GM12878 (cell line): ENCODE results near the gene XIRP1. TPM values are rescaled to one million over a fixed set of nuclear protein-coding genes. Genes with fewer than 3 reads are reported as not detected.

ENCODE experiments used
- ATAC-seq: fragments of 200-7000 bp; cut with Tn5 transposase; 3 replicates; pipeline ENCODE4 v1.9.1; 2020; ENCODE audit warnings: mild to moderate bottlenecking, moderate library complexity
- BruUV-seq: library from RNA; stranded (reverse); fragments of 400-500 nt; replicated peaks from 2 replicates; lab custom pipeline; 2021; lab: Mats Ljungman, UMichigan
- CTCF ChIA-PET: fragments of 300-600 bp; sonication (Branson Sonifier 250); formaldehyde crosslinking; extraction: SDS; loops from one replicate; lab custom pipeline; 2021; ENCODE audit warnings: inconsistent platforms; lab: Yijun Ruan, JAX
- POLR2A ChIA-PET: fragments of 350-600 bp; formaldehyde crosslinking; extraction: SDS; loops from one replicate; lab custom pipeline; 2021; ENCODE audit warnings: inconsistent platforms; lab: Charles Lee
- RAD21 ChIA-PET: fragments of 300-600 bp; sonication (Branson Sonifier 250); formaldehyde crosslinking; loops from one replicate; lab custom pipeline; 2023; ENCODE audit warnings: antibody characterized with exemption; ENCODE audit not compliant: unreplicated experiment; lab: Charles Lee
- SMC1A ChIA-PET: fragments of 300-600 bp; sonication (Branson Sonifier 250); formaldehyde crosslinking; loops from one replicate; lab custom pipeline; 2023; ENCODE audit not compliant: unreplicated experiment, uncharacterized antibody; lab: Charles Lee
- DNase-seq: peaks from one replicate; pipeline ENCODE4 v3.0.0-alpha.2; 2011; ENCODE audit warnings: low read depth, low spot score
- FAIRE-seq: peaks from 3 replicates; lab custom pipeline; 2011; peaks lifted over from hg19 to GRCh38; lab: Jason Lieb, UNC
- H2AFZ ChIP-seq: 2 replicates; pipeline ENCODE4 v1.6.0; 2011; ENCODE audit warnings: low read depth, low read length, control low read depth; ENCODE audit not compliant: control insufficient read depth
- H3K27ac ChIP-seq: 2 replicates; pipeline ENCODE4 v1.5.1; 2011; ENCODE audit warnings: control low read depth; ENCODE audit not compliant: control insufficient read depth, insufficient read depth
- H3K27me3 ChIP-seq, 2 experiments: replicated peaks in 1 of 2; 2 replicates each; pipeline versions ENCODE4 v1.6.0 to v1.6.1; 2011; ENCODE audit warnings: low read length in 1 of 2; ENCODE audit not compliant: control insufficient read depth in 2 of 2, insufficient read depth in 2 of 2
- H3K36me3 ChIP-seq, 2 experiments: 2 replicates each; pipeline ENCODE4 v1.5.1; 2011; ENCODE audit warnings: low read length in 1 of 2; ENCODE audit not compliant: control insufficient read depth in 2 of 2, insufficient read depth in 2 of 2
- H3K4me1 ChIP-seq: 2 replicates; pipeline ENCODE4 v1.6.1; 2011; ENCODE audit warnings: mild to moderate bottlenecking, low read length, moderate library complexity, mixed read lengths; ENCODE audit not compliant: control insufficient read depth, insufficient read depth
- H3K4me2 ChIP-seq: 2 replicates; pipeline ENCODE4 v1.6.0; 2011; ENCODE audit warnings: control low read depth; ENCODE audit not compliant: control insufficient read depth, insufficient read depth
- H3K4me3 ChIP-seq: fragments of 200-600 bp; sonication (generic); 2 replicates; pipeline ENCODE4 v1.5.1; 2016
- H3K79me2 ChIP-seq: 2 replicates; pipeline ENCODE4 v1.6.0; 2011; ENCODE audit warnings: low read length; ENCODE audit not compliant: control insufficient read depth, insufficient read depth
- H3K9ac ChIP-seq: 2 replicates; pipeline ENCODE4 v1.8.0; 2011; ENCODE audit warnings: low read length, control low read depth, mixed read lengths; ENCODE audit not compliant: control insufficient read depth, insufficient read depth
- H3K9me3 ChIP-seq: replicated peaks from 3 replicates; pipeline ENCODE4 v1.5.1; 2011; ENCODE audit warnings: mild to moderate bottlenecking, low read length; ENCODE audit not compliant: control insufficient read depth, insufficient read depth
- H4K20me1 ChIP-seq: 2 replicates; pipeline ENCODE4 v1.6.0; 2011; ENCODE audit not compliant: control insufficient read depth, insufficient read depth
- USF1 ChIP-seq: IDR thresholded peaks from 2 replicates; pipeline ENCODE4 v1.6.1; 2011; ENCODE audit warnings: borderline replicate concordance, low read depth, mild to moderate bottlenecking, moderate library complexity, mixed read lengths, low read length; ENCODE audit not compliant: insufficient read depth; ENCODE audit errors: extremely low read length
- WRNIP1 ChIP-seq: IDR thresholded peaks from 2 replicates; pipeline ENCODE4 v1.6.1; 2011; ENCODE audit warnings: low read depth, low read length, improper control_type of control experiment, borderline replicate concordance
- WGBS: methylation state at CpG from one replicate; pipeline ENCODE4 v1.1.6; 2016; ENCODE audit warnings: low lambda C conversion rate; ENCODE audit not compliant: insufficient replicate concordance, insufficient coverage; ENCODE audit errors: missing lambda C conversion rate; 5-methylcytosine and 5-hydroxymethylcytosine counted together
- in situ Hi-C: fragments of 300-500 bp; cut with MboI; formaldehyde crosslinking; loops from 9 replicates; pipeline ENCODE4 v1.14.3; 2018; ENCODE audit warnings: mixed read lengths
- intact Hi-C: fragments of 100-400 bp; cut with micrococcal nuclease; formaldehyde crosslinking; loops from one replicate; pipeline ENCODE4 v1.14.2; 2022; ENCODE audit not compliant: unreplicated experiment
- polyA plus RNA-seq, 11 experiments: library from polyadenylated mRNA; depleted of rRNA in 4 of 11; unstranded in 6 of 11; stranded (reverse) in 5 of 11; fragments of >200 nt; fragmentation: Nextera tagmentation in 4 of 11; fragmentation: Illumina TruSeq in 1 of 11; extraction: Ambion mirVana in 4 of 11; extraction: Trizol in 1 of 11; gene quantifications; 1 replicate in 1 of 11; 2 replicates in 10 of 11; pipeline versions ENCODE4 v1.2.1 to v1.2.3, GENCODE V29; 2011 to 2016; ENCODE audit warnings: inconsistent platforms in 2 of 11, missing spikeins in 2 of 11, low read depth in 1 of 11
- total RNA-seq, 4 experiments: library from RNA; depleted of rRNA in 3 of 4; stranded (reverse); fragments of >200 nt in 3 of 4; fragmentation: Illumina TruSeq in 1 of 4; extraction: Trizol in 1 of 4; gene quantifications; 2 replicates each; pipeline versions ENCODE4 v1.2.1 to v1.2.3, GENCODE V29; 2013 to 2021
- TF ChIP-seq, protein P1 (sequence below), 3 experiments: IDR thresholded peaks in 2 of 3; conservative IDR thresholded peaks in 1 of 3; 2 replicates each; pipeline ENCODE4 v1.5.1; 2011; ENCODE audit warnings: low read depth in 3 of 3, low read length in 3 of 3, mild to moderate bottlenecking in 3 of 3, control low read depth in 2 of 3, moderate library complexity in 2 of 3, inconsistent platforms in 1 of 3, mixed read lengths in 1 of 3; ENCODE audit not compliant: control insufficient read depth in 2 of 3, insufficient read depth in 1 of 3; ENCODE audit errors: extremely low read depth in 1 of 3
- TF ChIP-seq, protein P2 (sequence below): fragments of 450-650 bp; IDR thresholded peaks from 2 replicates; pipeline ENCODE4 v1.6.1; 2017; ENCODE audit warnings: low read depth, mild to moderate bottlenecking, moderate library complexity

The XIRP1 gene
- total and polyA plus RNA-seq, 10 of the 15 experiments (the other 5 are each of a cell fraction or from before 2014, with no cell fraction given), result 0.03 to 0.38 (median 0.08) TPM; not detected in 1

GRCh38 chr3:39150148-39150802, 42.1 kb downstream of the XIRP1 start:
- Histone ChIP-seq H3K36me3 (no peaks in the 10 kb centered on the region; a peak in 3 of 4 replicates), H3K4me1 (peaks cover 45% of the 10 kb centered on the region), H3K9me3 (no peaks in the 10 kb centered on the region)
- ATAC-seq (no peak), DNase-seq (no peak)
- in situ Hi-C loops, result no loop called here
- no TSS peak for BruUV-seq
- SMC1A ChIA-PET, result interaction anchor here (0.8 to 4.9 kb wide), 16 partner anchors 9 to 150 kb away, joined by 3 to 20 read pairs (median 4); partner anchors contain the start of genes GORASP1 and TTC21A
- TF ChIP-seq, protein P1, sequence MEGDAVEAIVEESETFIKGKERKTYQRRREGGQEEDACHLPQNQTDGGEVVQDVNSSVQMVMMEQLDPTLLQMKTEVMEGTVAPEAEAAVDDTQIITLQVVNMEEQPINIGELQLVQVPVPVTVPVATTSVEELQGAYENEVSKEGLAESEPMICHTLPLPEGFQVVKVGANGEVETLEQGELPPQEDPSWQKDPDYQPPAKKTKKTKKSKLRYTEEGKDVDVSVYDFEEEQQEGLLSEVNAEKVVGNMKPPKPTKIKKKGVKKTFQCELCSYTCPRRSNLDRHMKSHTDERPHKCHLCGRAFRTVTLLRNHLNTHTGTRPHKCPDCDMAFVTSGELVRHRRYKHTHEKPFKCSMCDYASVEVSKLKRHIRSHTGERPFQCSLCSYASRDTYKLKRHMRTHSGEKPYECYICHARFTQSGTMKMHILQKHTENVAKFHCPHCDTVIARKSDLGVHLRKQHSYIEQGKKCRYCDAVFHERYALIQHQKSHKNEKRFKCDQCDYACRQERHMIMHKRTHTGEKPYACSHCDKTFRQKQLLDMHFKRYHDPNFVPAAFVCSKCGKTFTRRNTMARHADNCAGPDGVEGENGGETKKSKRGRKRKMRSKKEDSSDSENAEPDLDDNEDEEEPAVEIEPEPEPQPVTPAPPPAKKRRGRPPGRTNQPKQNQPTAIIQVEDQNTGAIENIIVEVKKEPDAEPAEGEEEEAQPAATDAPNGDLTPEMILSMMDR (IDR thresholded peaks at IDR 0.05 in 2 of 3, conservative IDR thresholded peaks at IDR 0.05 in 1 of 3; ENCODE audit: control insufficient read depth in 2 of 3, extremely low read depth in 1 of 3, insufficient read depth in 1 of 3, low read depth in 3 of 3, low read length in 3 of 3), result peak in 1 of 3 experiments; percentile 16; a peak in 1 of 6 replicates
- TF ChIP-seq USF1 (no peak), WRNIP1 (peak; percentile 6; the same call in 1 of the 2 replicates)
- TF ChIP-seq, protein P2, sequence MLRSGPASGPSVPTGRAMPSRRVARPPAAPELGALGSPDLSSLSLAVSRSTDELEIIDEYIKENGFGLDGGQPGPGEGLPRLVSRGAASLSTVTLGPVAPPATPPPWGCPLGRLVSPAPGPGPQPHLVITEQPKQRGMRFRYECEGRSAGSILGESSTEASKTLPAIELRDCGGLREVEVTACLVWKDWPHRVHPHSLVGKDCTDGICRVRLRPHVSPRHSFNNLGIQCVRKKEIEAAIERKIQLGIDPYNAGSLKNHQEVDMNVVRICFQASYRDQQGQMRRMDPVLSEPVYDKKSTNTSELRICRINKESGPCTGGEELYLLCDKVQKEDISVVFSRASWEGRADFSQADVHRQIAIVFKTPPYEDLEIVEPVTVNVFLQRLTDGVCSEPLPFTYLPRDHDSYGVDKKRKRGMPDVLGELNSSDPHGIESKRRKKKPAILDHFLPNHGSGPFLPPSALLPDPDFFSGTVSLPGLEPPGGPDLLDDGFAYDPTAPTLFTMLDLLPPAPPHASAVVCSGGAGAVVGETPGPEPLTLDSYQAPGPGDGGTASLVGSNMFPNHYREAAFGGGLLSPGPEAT, result no peak
- TF ChIP-seq, all 136 proteins: peak for 2
- Histone ChIP-seq H2AFZ (no peak overlapping the region), H3K9ac (peak overlapping the region; percentile 82), H3K79me2 (peaks cover 76% of the 10 kb centered on the region), H4K20me1 (no peaks in the 10 kb centered on the region), H3K27ac (peak overlapping the region; percentile 71; the same call in 1 of the 2 replicates), H3K4me3 (peak overlapping the region; percentile 76), H3K4me2 (peak overlapping the region; percentile 97), H3K27me3 (no peaks in the 10 kb centered on the region)
- intact Hi-C loops, result no loop called here
- ChIA-PET CTCF (interaction anchor here (0.5 to 4.4 kb wide), 6 partner anchors 24 to 150 kb away, joined by 3 to 27 read pairs (median 4); partner anchors contain the start of gene TTC21A), RAD21 (interaction anchor here (0.8 to 2.0 kb wide), 5 partner anchors 16 to 122 kb away, joined by 3 to 6 read pairs (median 3); no protein-coding TSS in a partner anchor), POLR2A (interaction anchor here (0.6 to 1.4 kb wide), 6 partner anchors 16 to 257 kb away, joined by 3 to 7 read pairs (median 4); partner anchors contain the start of genes GORASP1 and TTC21A)
- 56% methylated on average over 5 of the region's 5 CpGs for WGBS
- FAIRE-seq, result no peak
